Muscle of leg (tissue), 11 donors: ENCODE measurements around the gene DYRK1A. TPM values are rescaled to one million over a fixed set of nuclear protein-coding genes. Genes with fewer than 3 reads are reported as not detected.
"Not testable (repeated sequence)": the region's sequence is repeated elsewhere in the genome, so short reads cannot be mapped to it uniquely, and the experiment has no call there.

Experiments
- DNase-seq: peaks from one replicate; pipeline ENCODE4 v3.0.0; 2013
- H3K27ac ChIP-seq: one replicate; pipeline ENCODE4 v1.5.1; 2013; ENCODE audit warnings: mild to moderate bottlenecking, low read length, control low read depth
- H3K27me3 ChIP-seq: one replicate; pipeline ENCODE4 v1.6.1; 2013; ENCODE audit warnings: low read length; ENCODE audit not compliant: control insufficient read depth, insufficient read depth
- H3K36me3 ChIP-seq: one replicate; pipeline ENCODE4 v1.6.1; 2013; ENCODE audit warnings: low read length; ENCODE audit not compliant: control insufficient read depth, insufficient read depth
- H3K4me1 ChIP-seq: one replicate; pipeline ENCODE4 v1.6.1; 2013; ENCODE audit warnings: low read length; ENCODE audit not compliant: control insufficient read depth, insufficient read depth
- H3K4me3 ChIP-seq: one replicate; pipeline ENCODE4 v1.5.1; 2013; ENCODE audit warnings: low read length, control low read depth
- H3K9me3 ChIP-seq: replicated peaks from 2 replicates; pipeline ENCODE4 v1.6.1; 2013; ENCODE audit warnings: low read depth, low read length; ENCODE audit not compliant: control insufficient read depth
- WGBS: methylation state at CpG from one replicate; pipeline ENCODE4 v1.1.5; 2013; ENCODE audit warnings: missing lambda C conversion rate; ENCODE audit not compliant: insufficient coverage; 5-methylcytosine and 5-hydroxymethylcytosine counted together
- polyA plus RNA-seq, 8 donors: library from polyadenylated mRNA; unstranded; fragments of 120-200 nt; gene quantifications; one replicate each; pipeline versions ENCODE4 v1.2.1 to v1.2.3, GENCODE V29; 2013; ENCODE audit warnings: inconsistent platforms in 1 of 8, low replicate concordance in 1 of 8; ENCODE audit not compliant: insufficient read length in 8 of 8, insufficient read depth in 1 of 8
- total RNA-seq: library from RNA; stranded (reverse); fragments of 120-200 nt; gene quantifications from one replicate; pipeline ENCODE4 v1.2.4, GENCODE V29; 2013

DYRK1A gene
- total and polyA plus RNA-seq, 9 donors, result 40.5 to 64.7 (median 51.2) TPM

GRCh38 chr21:37516998-37517397 lies 150.4 kb downstream of the DYRK1A start:
- no peaks in the 10 kb centered on the region for H3K27me3 ChIP-seq
- peaks cover 36% of the 10 kb centered on the region for H3K36me3 ChIP-seq
- H3K4me3 ChIP-seq, result no peak overlapping the region
- no peaks in the 10 kb centered on the region for H3K9me3 ChIP-seq
- no peak for DNase-seq
- H3K4me1 ChIP-seq, result peaks cover 10% of the 10 kb centered on the region
- 93% methylated on average over 3 of the region's 7 CpGs for WGBS
- no peak overlapping the region for H3K27ac ChIP-seq

GRCh38 chr21:37520801-37521200 lies 154.2 kb downstream of the DYRK1A start:
- 95% methylated on average over 8 of the region's 11 CpGs for WGBS
- Histone ChIP-seq H3K4me1 (peaks cover 10% of the 10 kb centered on the region), H3K27ac (no peak overlapping the region), H3K4me3 (no peak overlapping the region), H3K9me3 (no peaks in the 10 kb centered on the region), H3K27me3 (no peaks in the 10 kb centered on the region), H3K36me3 (peaks cover 16% of the 10 kb centered on the region)
- no peak for DNase-seq

- Histone ChIP-seq H3K36me3 (peaks cover 9% of the 10 kb centered on the region), H3K27me3 (no peaks in the 10 kb centered on the region), H3K27ac (no peak overlapping the region), H3K4me1 (peaks cover 10% of the 10 kb centered on the region), H3K4me3 (no peak overlapping the region), H3K9me3 (no peaks in the 10 kb centered on the region)
- 89% methylated on average over 7 of the region's 7 CpGs for WGBS
- no peak for DNase-seq
Measured at GRCh38 chr21:37521658-37522057, 155.1 kb downstream of the DYRK1A start.

DNA sequence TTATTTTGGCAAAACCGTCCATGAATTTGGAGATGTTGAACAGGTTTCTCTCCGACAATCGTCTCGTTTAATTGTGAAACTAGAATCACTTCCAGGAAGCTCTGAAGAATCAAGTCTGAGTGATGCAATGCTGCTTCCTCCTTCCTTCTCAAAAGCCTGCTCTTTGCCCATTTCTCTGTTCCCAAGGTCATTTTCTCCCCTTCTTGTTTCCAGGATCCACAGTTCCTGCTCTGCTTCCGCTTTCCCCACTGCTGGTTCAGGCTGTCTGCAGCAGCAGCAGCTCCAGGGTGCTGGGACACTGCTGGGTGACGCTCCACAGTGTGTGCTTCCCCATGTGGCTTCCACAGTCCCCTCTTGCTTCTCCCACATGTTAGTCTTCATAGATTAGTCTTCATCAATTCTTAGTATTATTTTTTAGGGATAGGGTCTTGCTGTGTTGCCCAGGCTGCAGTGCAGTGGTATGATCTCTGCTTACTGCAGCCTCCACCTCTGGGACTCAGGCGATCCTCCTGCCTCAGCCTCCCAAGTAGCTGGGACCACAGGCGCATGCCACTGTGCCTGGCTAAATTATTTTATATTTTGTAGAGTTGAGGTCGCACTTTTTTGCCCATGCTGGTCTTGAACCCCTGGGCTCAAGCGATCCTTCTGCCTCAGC lies 156.2 kb downstream of the DYRK1A start:
- 100% methylated on average over 1 of the region's 10 CpGs for WGBS
- H3K27me3 ChIP-seq, result no peaks in the 10 kb centered on the region
- H3K9me3 ChIP-seq, result no peaks in the 10 kb centered on the region
- peaks cover 3% of the 10 kb centered on the region for H3K36me3 ChIP-seq
- peaks cover 7% of the 10 kb centered on the region for H3K4me1 ChIP-seq
- DNase-seq, result no peak
- H3K27ac ChIP-seq, result no peak overlapping the region
- no peak overlapping the region for H3K4me3 ChIP-seq

- 100% methylated on average over 1 of the region's 5 CpGs for whole genome bisulfite sequencing
- not testable (repeated sequence) for H3K4me1 ChIP-seq
Measured at GRCh38 chr21:37524944-37525343, 158.4 kb downstream of the DYRK1A start.

DNA sequence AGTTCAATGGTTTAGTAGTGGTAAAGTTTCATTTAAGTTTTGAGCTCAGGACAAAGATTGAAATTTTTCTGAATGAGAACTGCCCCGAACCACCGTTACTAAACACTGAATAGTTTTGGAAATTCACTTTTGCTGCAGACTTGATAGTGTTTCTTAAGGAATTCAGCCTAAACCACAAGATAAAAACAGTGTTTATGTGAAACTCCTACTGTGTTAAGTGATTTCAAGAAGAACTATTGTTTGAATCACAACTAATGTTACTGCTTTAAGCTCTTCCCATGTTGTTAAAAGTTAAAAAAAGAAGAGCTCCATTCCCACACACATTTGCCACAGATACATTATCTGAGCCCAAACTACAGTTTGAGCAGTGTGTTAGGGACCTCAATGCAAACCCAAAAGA lies 159.2 kb downstream of the DYRK1A start:
- no CpG with 5 or more reads among the region's 2 CpGs for WGBS
- Histone ChIP-seq H3K27ac (no peak overlapping the region), H3K27me3 (no peaks in the 10 kb centered on the region), H3K36me3 (no peaks in the 10 kb centered on the region), H3K4me3 (no peak overlapping the region), H3K9me3 (no peaks in the 10 kb centered on the region), H3K4me1 (peaks cover 6% of the 10 kb centered on the region)
- DNase-seq, result no peak

More at GRCh38 chr21:37524944-37525343, 158.4 kb downstream of the DYRK1A start:
- H3K36me3 ChIP-seq, H3K27ac ChIP-seq, H3K27me3 ChIP-seq, DNase-seq, H3K4me3 ChIP-seq, H3K9me3 ChIP-seq: not testable (repeated sequence)

- H3K4me3 ChIP-seq, result no peak overlapping the region
- no peaks in the 10 kb centered on the region for H3K9me3 ChIP-seq
- H3K4me1 ChIP-seq, result peaks cover 16% of the 10 kb centered on the region
- DNase-seq, result no peak
- no peak overlapping the region for H3K27ac ChIP-seq
- 66% methylated on average over 6 of the region's 6 CpGs for WGBS
- H3K36me3 ChIP-seq, result no peaks in the 10 kb centered on the region
- peaks cover 2% of the 10 kb centered on the region for H3K27me3 ChIP-seq
Measured at GRCh38 chr21:37527103-37527502, 160.5 kb downstream of the DYRK1A start.

- Histone ChIP-seq H3K36me3 (no peaks in the 10 kb centered on the region), H3K4me1 (peaks cover 16% of the 10 kb centered on the region), H3K27me3 (peaks cover 2% of the 10 kb centered on the region), H3K4me3 (no peak overlapping the region), H3K27ac (no peak overlapping the region), H3K9me3 (no peaks in the 10 kb centered on the region)
- 100% methylated on average over 2 of the region's 4 CpGs for WGBS
- DNase-seq, result no peak
Measured at GRCh38 chr21:37527716-37528115, 161.1 kb downstream of the DYRK1A start.

- DNase-seq, result no peak
- H3K4me3 ChIP-seq, result no peak overlapping the region
- H3K9me3 ChIP-seq, result no peaks in the 10 kb centered on the region
- peaks cover 19% of the 10 kb centered on the region for H3K4me1 ChIP-seq
- H3K36me3 ChIP-seq, result no peaks in the 10 kb centered on the region
- 81% methylated on average over 6 of the region's 12 CpGs for WGBS
- H3K27me3 ChIP-seq, result peaks cover 5% of the 10 kb centered on the region
- no peak overlapping the region for H3K27ac ChIP-seq
Measured at GRCh38 chr21:37528150-37528937, 161.8 kb downstream of the DYRK1A start.

GRCh38 chr21:37529649-37530048 lies 163.1 kb downstream of the DYRK1A start:
- Histone ChIP-seq H3K36me3 (no peaks in the 10 kb centered on the region), H3K27ac (no peak overlapping the region), H3K4me1 (peaks cover 23% of the 10 kb centered on the region), H3K9me3 (no peaks in the 10 kb centered on the region), H3K27me3 (peaks cover 8% of the 10 kb centered on the region), H3K4me3 (no peak overlapping the region)
- DNase-seq, result no peak
- WGBS, result 75% methylated on average over 6 of the region's 6 CpGs
